HG03378 (cell line): ENCODE measurements around the gene RFPL1.
"Not testable (repeated sequence)": the region's sequence is repeated elsewhere in the genome, so short reads cannot be mapped to it uniquely, and the experiment has no call there.

Source experiments
- ATAC-seq: cut with Tn5 transposase; IDR thresholded peaks from one replicate; pipeline ENCODE4 v1.9.1; 2021; ENCODE audit warnings: mild to moderate bottlenecking, moderate library complexity; ENCODE audit not compliant: unreplicated experiment

RFPL1 gene

DNA sequence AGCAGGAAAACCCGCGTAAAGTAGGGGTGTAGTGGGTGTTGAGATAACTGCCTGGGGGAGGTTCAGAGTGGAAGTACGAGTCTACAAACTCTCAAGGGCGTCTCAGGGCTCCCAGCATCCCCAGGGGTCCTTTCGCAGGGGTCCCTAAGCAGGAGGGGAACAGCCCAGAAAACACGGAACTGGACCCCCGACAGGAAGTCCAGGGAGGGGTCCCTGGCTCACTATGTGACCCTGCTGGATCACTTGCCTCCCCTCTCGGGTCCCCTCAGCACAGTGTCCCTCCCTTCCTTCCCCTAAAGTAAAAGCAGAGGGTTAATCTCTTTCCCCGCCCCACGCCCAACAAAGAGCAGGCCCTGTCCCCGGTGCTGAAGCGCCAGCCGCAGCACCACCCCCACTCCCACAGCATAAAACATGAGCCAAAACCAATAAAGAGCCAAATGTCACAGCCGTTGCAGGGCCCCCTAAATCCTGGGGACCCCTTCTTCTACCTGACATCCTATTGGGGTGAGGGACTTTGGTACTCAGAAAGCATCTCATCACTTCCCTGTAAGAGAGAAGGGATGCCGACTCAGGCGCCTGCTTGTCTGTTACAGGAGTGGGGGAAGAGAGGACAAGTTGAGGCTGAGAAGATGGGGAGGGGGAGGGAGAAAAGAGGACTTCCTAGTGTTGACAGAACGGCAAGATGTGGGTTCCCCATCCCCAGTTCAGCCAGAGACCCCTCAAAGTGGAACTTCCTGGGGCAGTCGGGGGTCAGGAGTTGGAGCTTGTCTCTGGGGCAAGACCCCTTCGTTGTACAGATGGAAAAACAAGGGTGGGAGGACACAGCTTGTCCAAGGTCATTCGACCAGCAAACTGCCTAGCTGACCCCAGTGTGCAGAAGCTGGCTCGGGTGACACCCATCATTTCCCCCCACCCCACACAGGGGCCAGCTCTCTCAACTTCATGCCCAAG lies 40.2 kb downstream of the RFPL1 start:
- no peak for ATAC-seq

GRCh38 chr22:29479417-29480261 lies 41.3 kb downstream of the RFPL1 start, which contains the start of gene NEFH:
TSS of gene NEFH (plus strand) at chr22:29480218. CDS start at chr22:29480263, 45 bp downstream.
- ATAC-seq = no peak

DNA sequence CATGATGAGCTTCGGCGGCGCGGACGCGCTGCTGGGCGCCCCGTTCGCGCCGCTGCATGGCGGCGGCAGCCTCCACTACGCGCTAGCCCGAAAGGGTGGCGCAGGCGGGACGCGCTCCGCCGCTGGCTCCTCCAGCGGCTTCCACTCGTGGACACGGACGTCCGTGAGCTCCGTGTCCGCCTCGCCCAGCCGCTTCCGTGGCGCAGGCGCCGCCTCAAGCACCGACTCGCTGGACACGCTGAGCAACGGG lies 41.8 kb downstream of the RFPL1 start:
- ATAC-seq = no peak

DNA sequence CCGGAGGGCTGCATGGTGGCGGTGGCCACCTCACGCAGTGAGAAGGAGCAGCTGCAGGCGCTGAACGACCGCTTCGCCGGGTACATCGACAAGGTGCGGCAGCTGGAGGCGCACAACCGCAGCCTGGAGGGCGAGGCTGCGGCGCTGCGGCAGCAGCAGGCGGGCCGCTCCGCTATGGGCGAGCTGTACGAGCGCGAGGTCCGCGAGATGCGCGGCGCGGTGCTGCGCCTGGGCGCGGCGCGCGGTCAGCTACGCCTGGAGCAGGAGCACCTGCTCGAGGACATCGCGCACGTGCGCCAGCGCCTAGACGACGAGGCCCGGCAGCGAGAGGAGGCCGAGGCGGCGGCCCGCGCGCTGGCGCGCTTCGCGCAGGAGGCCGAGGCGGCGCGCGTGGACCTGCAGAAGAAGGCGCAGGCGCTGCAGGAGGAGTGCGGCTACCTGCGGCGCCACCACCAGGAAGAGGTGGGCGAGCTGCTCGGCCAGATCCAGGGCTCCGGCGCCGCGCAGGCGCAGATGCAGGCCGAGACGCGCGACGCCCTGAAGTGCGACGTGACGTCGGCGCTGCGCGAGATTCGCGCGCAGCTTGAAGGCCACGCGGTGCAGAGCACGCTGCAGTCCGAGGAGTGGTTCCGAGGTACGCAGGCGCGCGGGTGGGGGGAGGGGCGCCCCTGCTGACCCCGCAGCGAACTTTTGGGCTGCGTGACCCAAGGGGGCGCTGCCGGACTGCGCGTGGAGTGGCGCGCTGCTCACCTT lies 42.3 kb downstream of the RFPL1 start:
- ATAC-seq = no peak

GRCh38 chr22:29481265-29482000 lies 43.0 kb downstream of the RFPL1 start:
- ATAC-seq = no peak

GRCh38 chr22:29482253-29482652 lies 43.9 kb downstream of the RFPL1 start:
- no peak for ATAC-seq

GRCh38 chr22:29482726-29483125 lies 44.3 kb downstream of the RFPL1 start:
- ATAC-seq = no peak

DNA sequence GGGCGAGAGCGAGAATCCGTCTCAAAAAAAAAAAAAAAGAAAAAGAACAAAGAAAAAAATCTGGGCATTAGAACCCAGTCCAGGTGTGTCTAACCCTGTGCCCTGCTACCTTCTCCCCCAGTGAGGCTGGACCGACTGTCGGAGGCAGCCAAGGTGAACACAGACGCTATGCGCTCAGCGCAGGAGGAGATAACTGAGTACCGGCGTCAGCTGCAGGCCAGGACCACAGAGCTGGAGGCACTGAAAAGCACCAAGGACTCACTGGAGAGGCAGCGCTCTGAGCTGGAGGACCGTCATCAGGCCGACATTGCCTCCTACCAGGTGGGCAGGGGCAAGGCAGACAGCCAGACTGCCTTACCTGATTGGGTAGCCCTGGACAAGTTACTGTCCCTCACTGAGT lies 44.9 kb downstream of the RFPL1 start:
- ATAC-seq = no peak

DNA sequence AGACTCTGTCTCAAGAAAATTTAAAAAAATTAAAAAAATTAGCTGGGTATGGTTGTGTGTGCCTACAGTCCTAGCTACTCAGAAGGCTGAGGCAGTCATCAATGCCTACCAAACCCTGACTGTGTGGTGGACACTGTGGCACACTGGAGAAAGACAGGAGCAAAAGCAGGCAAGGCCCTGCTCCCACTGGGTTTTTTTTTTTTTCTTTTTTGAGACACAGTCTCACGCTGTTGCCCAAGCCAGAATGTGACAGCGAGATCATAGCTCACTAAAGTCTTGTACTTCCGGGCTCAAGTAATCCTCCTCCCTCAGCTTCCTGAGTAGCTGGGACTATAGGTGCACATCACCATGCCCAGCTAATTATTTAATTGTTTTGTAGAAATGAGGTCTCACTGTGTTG lies 46.3 kb downstream of the RFPL1 start:
- no peak for ATAC-seq

DNA sequence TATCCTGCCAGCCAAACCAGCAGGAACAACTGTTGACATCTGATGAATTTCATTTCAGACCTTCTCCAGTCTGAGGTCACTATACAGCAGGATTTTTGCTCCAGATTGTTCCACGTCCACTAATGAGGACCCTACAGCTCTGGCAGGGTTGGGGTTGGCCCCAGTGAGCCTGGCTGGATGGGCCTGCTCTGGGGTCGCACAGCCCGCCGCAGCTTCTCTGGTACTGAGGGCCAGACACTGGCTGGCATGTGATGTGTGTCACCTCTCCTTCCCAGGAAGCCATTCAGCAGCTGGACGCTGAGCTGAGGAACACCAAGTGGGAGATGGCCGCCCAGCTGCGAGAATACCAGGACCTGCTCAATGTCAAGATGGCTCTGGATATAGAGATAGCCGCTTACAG lies 47.1 kb downstream of the RFPL1 start:
- ATAC-seq = no peak

DNA sequence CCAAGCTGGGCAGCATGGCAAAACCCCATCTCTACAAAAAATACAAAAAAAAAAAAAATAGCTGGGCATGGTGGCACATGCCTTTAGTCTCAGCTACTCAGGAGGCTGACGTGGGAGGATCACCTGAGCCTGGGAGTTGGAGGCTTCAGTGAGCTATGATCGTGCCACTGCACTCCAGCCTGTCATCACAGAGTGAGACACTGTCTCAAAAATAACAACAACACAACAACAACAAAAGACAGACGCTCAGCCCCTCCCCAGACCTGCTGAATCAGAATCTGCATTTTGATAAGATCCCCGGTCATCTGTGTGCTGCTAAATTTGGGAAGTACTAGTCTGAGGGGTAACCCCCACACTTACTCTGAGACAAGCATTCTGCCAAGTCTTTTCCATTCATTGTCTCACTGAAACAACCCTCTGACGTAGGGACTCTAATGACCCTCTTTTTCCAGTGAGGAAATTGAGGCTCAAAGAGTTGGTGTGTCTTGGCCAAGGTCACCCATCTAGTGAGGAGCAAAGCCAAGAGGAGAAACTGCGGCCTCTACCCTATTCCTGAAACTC lies 49.1 kb downstream of the RFPL1 start:
- no peak for ATAC-seq

DNA sequence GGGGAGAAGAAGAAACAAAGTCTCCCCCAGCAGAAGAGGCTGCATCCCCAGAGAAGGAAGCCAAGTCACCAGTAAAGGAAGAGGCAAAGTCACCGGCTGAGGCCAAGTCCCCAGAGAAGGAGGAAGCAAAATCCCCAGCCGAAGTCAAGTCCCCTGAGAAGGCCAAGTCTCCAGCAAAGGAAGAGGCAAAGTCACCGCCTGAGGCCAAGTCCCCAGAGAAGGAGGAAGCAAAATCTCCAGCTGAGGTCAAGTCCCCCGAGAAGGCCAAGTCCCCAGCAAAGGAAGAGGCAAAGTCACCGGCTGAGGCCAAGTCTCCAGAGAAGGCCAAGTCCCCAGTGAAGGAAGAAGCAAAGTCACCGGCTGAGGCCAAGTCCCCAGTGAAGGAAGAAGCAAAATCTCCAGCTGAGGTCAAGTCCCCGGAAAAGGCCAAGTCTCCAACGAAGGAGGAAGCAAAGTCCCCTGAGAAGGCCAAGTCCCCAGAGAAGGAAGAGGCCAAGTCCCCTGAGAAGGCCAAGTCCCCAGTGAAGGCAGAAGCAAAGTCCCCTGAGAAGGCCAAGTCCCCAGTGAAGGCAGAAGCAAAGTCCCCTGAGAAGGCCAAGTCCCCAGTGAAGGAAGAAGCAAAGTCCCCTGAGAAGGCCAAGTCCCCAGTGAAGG lies 50.9 kb downstream of the RFPL1 start:
- not testable (repeated sequence) for ATAC-seq

GRCh38 chr22:29491012-29491411 lies 52.6 kb downstream of the RFPL1 start:
- ATAC-seq = no peak
